ENCODE data around the gene CYBA.

CYBA gene

GRCh38 chr16:88659160-88659559, 8.3 kb upstream of the CYBA start:
- DNase-seq: no peak

GRCh38 chr16:88658714-88659113, 7.9 kb upstream of the CYBA start:
- no peak for DNase-seq

GRCh38 chr16:88657371-88657770, 6.5 kb upstream of the CYBA start:
- no peak for DNase-seq

GRCh38 chr16:88656291-88656980, 5.6 kb upstream of the CYBA start:
- peak in 2 of 3 donors; percentile 31 to 40 for DNase-seq

GRCh38 chr16:88655733-88656281, 5.0 kb upstream of the CYBA start:
- no peak for DNase-seq

- no peak for DNase-seq
These were observed 4.3 kb upstream of the CYBA start for GRCh38 chr16:88655053-88655732.

- DNase-seq: no peak
These were observed 3.7 kb upstream of the CYBA start for GRCh38 chr16:88654363-88655052.

GRCh38 chr16:88653596-88654362, 2.9 kb upstream of the CYBA start:
- DNase-seq: no peak

GRCh38 chr16:88653101-88653500, 2.2 kb upstream of the CYBA start:
- no peak for DNase-seq

- no peak for DNase-seq
These were observed 1.9 kb upstream of the CYBA start for GRCh38 chr16:88652762-88653063.

- DNase-seq: no peak
These were observed 1.3 kb upstream of the CYBA start for GRCh38 chr16:88651989-88652761.

GRCh38 chr16:88651276-88651988, 579 bp upstream of the CYBA start:
- peak; percentile 89 to 95 (median 94) for DNase-seq

- peak; percentile 67 to 76 (median 75) for DNase-seq
These were observed 717 bp downstream of the CYBA start for GRCh38 chr16:88649924-88650748.

- DNase-seq: peak in 1 of 3 donors; percentile 40
These were observed 1.5 kb downstream of the CYBA start for GRCh38 chr16:88649195-88649923.

GRCh38 chr16:88647178-88648070, 3.4 kb downstream of the CYBA start:
- no peak for DNase-seq

- DNase-seq: no peak
These were observed 4.4 kb downstream of the CYBA start for GRCh38 chr16:88646345-88647034.

GRCh38 chr16:88645941-88646340, 4.9 kb downstream of the CYBA start:
- DNase-seq: no peak

GRCh38 chr16:88645455-88645854, 5.4 kb downstream of the CYBA start:
- DNase-seq: no peak

All from suppressor macrophage treated with lipopolysaccharide for 1 hour (primary cell).